HG02852 (cell line): ENCODE results near the gene HBA1.
"Not testable (repeated sequence)": the region's sequence is repeated elsewhere in the genome, so short reads cannot be mapped to it uniquely, and the experiment has no call there.

Source experiments
- ATAC-seq: cut with Tn5 transposase; IDR thresholded peaks from one replicate; pipeline ENCODE4 v1.9.1; 2021; ENCODE audit warnings: mild to moderate bottlenecking, moderate library complexity; ENCODE audit not compliant: unreplicated experiment

The HBA1 gene

GRCh38 chr16:176477-177382 is at the start of gene HBA1:
Gene HBA1, plus strand, starts transcription at chr16:176680. Its CDS starts 37 bp downstream, at chr16:176717.
- not testable (repeated sequence) for ATAC-seq

GRCh38 chr16:129075-129474 is 47.4 kb upstream of the HBA1 start:
- no peak for ATAC-seq

- no peak for ATAC-seq
Measured at GRCh38 chr16:130533-131173, 45.8 kb upstream of the HBA1 start.

- ATAC-seq, result no peak
Measured at GRCh38 chr16:132120-132519, 44.4 kb upstream of the HBA1 start.

- ATAC-seq, result no peak
Measured at GRCh38 chr16:133716-134115, 42.8 kb upstream of the HBA1 start.

GRCh38 chr16:138049-138417 is 38.4 kb upstream of the HBA1 start:
- ATAC-seq, result no peak

- no peak for ATAC-seq
Measured at GRCh38 chr16:140175-140857, 36.2 kb upstream of the HBA1 start.

- no peak for ATAC-seq
Measured at GRCh38 chr16:142405-142967, 34.0 kb upstream of the HBA1 start.

- ATAC-seq, result no peak
Measured at GRCh38 chr16:143047-143446, 33.4 kb upstream of the HBA1 start.

GRCh38 chr16:143456-143855 is 33.0 kb upstream of the HBA1 start:
- ATAC-seq, result no peak

GRCh38 chr16:144797-145252 is 31.7 kb upstream of the HBA1 start:
- no peak for ATAC-seq

- ATAC-seq, result no peak
Measured at GRCh38 chr16:146646-147045, 29.8 kb upstream of the HBA1 start.

- ATAC-seq, result no peak
Measured at GRCh38 chr16:149024-149660, 27.3 kb upstream of the HBA1 start.

GRCh38 chr16:152141-153128 is 24.0 kb upstream of the HBA1 start, which contains the start of gene HBZ:
Gene HBZ, plus strand, starts transcription at chr16:152644. Its CDS starts 266 bp downstream, at chr16:152910.
- no peak for ATAC-seq

GRCh38 chr16:153129-153521 is 23.4 kb upstream of the HBA1 start:
- not testable (repeated sequence) for ATAC-seq

GRCh38 chr16:153550-154216 is 22.8 kb upstream of the HBA1 start:
- ATAC-seq, result not testable (repeated sequence)

- no peak for ATAC-seq
Measured at GRCh38 chr16:154217-155030, 22.1 kb upstream of the HBA1 start.

GRCh38 chr16:155031-155398 is 21.5 kb upstream of the HBA1 start:
- no peak for ATAC-seq
